Measurements from ENCODE around the gene KLHDC4. TPM values are rescaled to one million over a fixed set of nuclear protein-coding genes. Genes with fewer than 3 reads are reported as not detected.

The KLHDC4 gene
- polyA plus RNA-seq, 1 of the 3 experiments (the other 2 are of a cell fraction), result 51.2 TPM

GRCh38 chr16:87661561-87661960, 104.2 kb downstream of the KLHDC4 start:
- Histone ChIP-seq H3K4me3 (ENCODE audit: low read depth in 2 of 2, low read length in 1 of 2) (no peak overlapping the region), H3K27ac (ENCODE audit: low read depth in 2 of 2, low read length in 1 of 2) (no peak overlapping the region), H3K4me1 (ENCODE audit: control insufficient read depth in 1 of 2, insufficient read depth in 2 of 2, low read depth in 1 of 2, low read length in 1 of 2) (no peaks in the 10 kb centered on the region), H3K27me3 (ENCODE audit: insufficient read depth) (no peaks in the 10 kb centered on the region; the same call in 1 of the 2 replicates), H3K36me3 (replicated peaks in 1 of 2; ENCODE audit: control insufficient read depth in 1 of 2, insufficient read depth in 2 of 2, low read length in 1 of 2) (no peaks in the 10 kb centered on the region), H4K20me1 (ENCODE audit: insufficient read depth) (no peaks in the 10 kb centered on the region), H3K79me2 (ENCODE audit: insufficient read depth) (no peaks in the 10 kb centered on the region), H3F3A (replicated peaks; ENCODE audit: insufficient read depth) (no peaks in the 10 kb centered on the region), H2AFZ (ENCODE audit: low read depth) (no peak overlapping the region), H3K9ac (no peak overlapping the region), H3K9me2 (no peaks in the 10 kb centered on the region), H3K9me3 (no peaks in the 10 kb centered on the region), H3K4me2 (no peak overlapping the region)
- POLR2A ChIA-PET, result no interaction called here
- 56% methylated on average over 12 of the region's 16 CpGs for WGBS (ENCODE audit: low lambda C conversion rate)
- no peak for DNase-seq
- TF ChIP-seq CTCF (IDR thresholded peaks at IDR 0.05), result no peak
- peak; percentile 95 for TF ChIP-seq REST (IDR thresholded peaks at IDR 0.05; ENCODE audit: low read depth, low read length)
- CTCF ChIA-PET, result interaction anchor here (1.4 kb wide), 1 partner anchor 73 kb away, joined by 5 read pairs; no protein-coding TSS in a partner anchor

GRCh38 chr16:87658564-87659225, 107.1 kb downstream of the KLHDC4 start:
- Histone ChIP-seq H2AFZ (ENCODE audit: low read depth) (no peak overlapping the region), H3K9me2 (no peaks in the 10 kb centered on the region), H3K9me3 (no peaks in the 10 kb centered on the region), H3K36me3 (replicated peaks in 1 of 2; ENCODE audit: control insufficient read depth in 1 of 2, insufficient read depth in 2 of 2, low read length in 1 of 2) (no peaks in the 10 kb centered on the region), H3K4me2 (no peak overlapping the region), H3K27ac (ENCODE audit: low read depth in 2 of 2, low read length in 1 of 2) (no peak overlapping the region), H3K27me3 (ENCODE audit: insufficient read depth) (no peaks in the 10 kb centered on the region), H3K9ac (no peak overlapping the region), H4K20me1 (ENCODE audit: insufficient read depth) (no peaks in the 10 kb centered on the region), H3K4me1 (ENCODE audit: control insufficient read depth in 1 of 2, insufficient read depth in 2 of 2, low read depth in 1 of 2, low read length in 1 of 2) (no peaks in the 10 kb centered on the region), H3K4me3 (ENCODE audit: low read depth in 2 of 2, low read length in 1 of 2) (no peak overlapping the region), H3F3A (replicated peaks; ENCODE audit: insufficient read depth) (no peaks in the 10 kb centered on the region), H3K79me2 (ENCODE audit: insufficient read depth) (no peaks in the 10 kb centered on the region)
- DNase-seq, result no peak
- WGBS (ENCODE audit: low lambda C conversion rate), result 54% methylated on average over 14 of the region's 14 CpGs
- POLR2A ChIA-PET, result no interaction called here
- CTCF ChIA-PET, result interaction anchor here (1.3 kb wide), 2 partner anchors 21 to 111 kb away, joined by 3 read pairs; no protein-coding TSS in a partner anchor
- no peak for TF ChIP-seq FOXM1 (IDR thresholded peaks at IDR 0.05; ENCODE audit: low read depth)
- TF ChIP-seq USF2 (IDR thresholded peaks at IDR 0.05; ENCODE audit: borderline replicate concordance, low read depth, low read length), result no peak
- TF ChIP-seq REST (IDR thresholded peaks at IDR 0.05; ENCODE audit: low read depth, low read length), result no peak
- TF ChIP-seq FOSL2 (IDR thresholded peaks at IDR 0.05; ENCODE audit: borderline replicate concordance, low read depth), result no peak

All from SK-N-SH (cell line).